LHCN-M2 (cell line): ENCODE measurements around the gene NAPSA. TPM values are rescaled to one million over a fixed set of nuclear protein-coding genes. Genes with fewer than 3 reads are reported as not detected.
"Not testable (repeated sequence)": the region's sequence is repeated elsewhere in the genome, so short reads cannot be mapped to it uniquely, and the experiment has no call there.

Experiments
- DNase-seq: peaks from one replicate; pipeline ENCODE4 v3.0.0-alpha.2; 2012; ENCODE audit warnings: low read depth
- total RNA-seq: library from RNA; depleted of rRNA; stranded (reverse); fragments of >200 nt; gene quantifications from 2 replicates; pipeline ENCODE4 v1.2.3, GENCODE V29; 2014

NAPSA gene
- total RNA-seq, 1 experiment from 2014 or later: 0.40 TPM

GRCh38 chr19:50331994-50332243, 33.5 kb downstream of the NAPSA start:
- no peak for DNase-seq

GRCh38 chr19:50331221-50331993, 34.0 kb downstream of the NAPSA start:
- DNase-seq: no peak

GRCh38 chr19:50330365-50331078, 34.9 kb downstream of the NAPSA start:
- DNase-seq: no peak

GRCh38 chr19:50329926-50330294, 35.5 kb downstream of the NAPSA start:
- DNase-seq: not testable (repeated sequence)

- DNase-seq: no peak
These were observed 36.1 kb downstream of the NAPSA start, which contains the start of gene KCNC3 for GRCh38 chr19:50329146-50329925. TSS of gene KCNC3 (minus strand) at chr19:50329377. CDS start at chr19:50329082, 295 bp downstream.

GRCh38 chr19:50328873-50329145, 36.6 kb downstream of the NAPSA start:
- no peak for DNase-seq

GRCh38 chr19:50328224-50328872, 37.1 kb downstream of the NAPSA start:
- no peak for DNase-seq

GRCh38 chr19:50327461-50328223, 37.8 kb downstream of the NAPSA start:
- no peak for DNase-seq

- no peak for DNase-seq
These were observed 38.4 kb downstream of the NAPSA start for GRCh38 chr19:50327013-50327412.

- no peak for DNase-seq
These were observed 39.3 kb downstream of the NAPSA start for GRCh38 chr19:50326101-50326664.

- DNase-seq: no peak
These were observed 39.9 kb downstream of the NAPSA start for GRCh38 chr19:50325310-50326100.

- DNase-seq: no peak
These were observed 41.1 kb downstream of the NAPSA start for GRCh38 chr19:50324331-50324730.

- DNase-seq: no peak
These were observed 41.7 kb downstream of the NAPSA start for GRCh38 chr19:50323782-50324133.

GRCh38 chr19:50322931-50323781, 42.3 kb downstream of the NAPSA start:
- DNase-seq: no peak

- no peak for DNase-seq
These were observed 43.2 kb downstream of the NAPSA start for GRCh38 chr19:50322234-50322633.

GRCh38 chr19:50321831-50322230, 43.6 kb downstream of the NAPSA start:
- DNase-seq: no peak

GRCh38 chr19:50320596-50320995, 44.8 kb downstream of the NAPSA start:
- no peak for DNase-seq

- DNase-seq: no peak
These were observed 45.4 kb downstream of the NAPSA start for GRCh38 chr19:50320051-50320450.

- no peak for DNase-seq
These were observed 46.3 kb downstream of the NAPSA start for GRCh38 chr19:50319156-50319555.
